HG03354 (cell line): ENCODE measurements around the gene ATRN.
"Not testable (repeated sequence)": the region's sequence is repeated elsewhere in the genome, so short reads cannot be mapped to it uniquely, and the experiment has no call there.

Experiments
- ATAC-seq: cut with Tn5 transposase; IDR thresholded peaks from one replicate; pipeline ENCODE4 v1.9.1; 2021; ENCODE audit warnings: mild to moderate bottlenecking; ENCODE audit not compliant: unreplicated experiment, poor library complexity, severe bottlenecking

Gene ATRN

GRCh38 chr20:3613821-3614440 lies 143.1 kb downstream of the ATRN start:
- ATAC-seq: no peak

DNA sequence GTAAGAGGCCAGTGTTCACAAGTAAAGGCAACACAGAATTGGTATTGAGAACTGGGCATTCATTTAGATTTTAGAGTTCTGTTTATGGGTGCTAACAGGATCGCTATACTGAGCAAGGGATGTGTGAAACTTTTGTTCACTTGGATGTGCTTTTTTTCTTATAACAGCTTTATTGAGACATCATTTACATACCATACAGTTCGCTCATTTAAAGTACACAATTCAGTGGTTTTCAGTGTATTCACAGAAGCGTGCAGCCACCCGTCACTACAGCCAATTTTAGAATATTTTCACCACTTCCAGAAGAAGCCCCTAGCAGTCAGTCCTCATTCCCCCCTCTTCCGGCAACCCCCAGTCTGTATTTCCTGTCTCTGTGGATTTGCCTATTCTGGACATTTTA lies 143.6 kb downstream of the ATRN start:
- ATAC-seq: no peak

DNA sequence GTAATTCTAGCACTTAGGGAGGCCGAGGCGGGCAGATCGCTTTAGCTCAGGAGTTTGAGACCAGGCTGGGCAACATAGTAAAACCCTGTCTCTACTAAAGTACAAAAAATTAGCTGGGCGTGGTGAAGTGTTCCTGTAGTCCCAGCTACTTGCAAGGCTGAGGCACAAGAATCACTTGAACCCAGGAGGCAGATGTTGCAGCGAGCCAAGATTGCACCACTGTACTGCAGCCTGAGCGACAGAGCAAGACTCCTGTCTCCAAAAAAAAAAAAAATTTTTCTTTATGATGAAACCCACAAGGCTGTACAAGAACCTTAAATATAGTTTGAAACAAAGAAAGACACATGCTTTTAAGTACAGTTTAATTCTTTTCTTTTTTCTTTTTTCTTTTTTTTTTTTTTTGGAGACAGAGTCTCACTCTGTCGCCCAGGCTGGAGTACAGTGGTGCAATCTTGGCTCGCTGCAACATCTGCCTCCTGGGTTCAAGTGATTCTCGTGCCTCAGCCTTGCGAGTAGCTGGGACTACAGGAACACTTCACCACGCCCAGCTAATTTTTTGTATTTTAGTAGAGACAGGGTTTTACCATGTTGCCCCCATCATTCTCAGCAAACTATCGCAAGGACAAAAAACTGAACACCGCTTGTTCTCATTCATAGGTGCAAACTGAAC lies 144.5 kb downstream of the ATRN start:
- ATAC-seq: not testable (repeated sequence)

GRCh38 chr20:3616250-3616649 lies 145.4 kb downstream of the ATRN start:
- no peak for ATAC-seq

GRCh38 chr20:3621111-3621510 lies 150.3 kb downstream of the ATRN start:
- ATAC-seq: no peak

DNA sequence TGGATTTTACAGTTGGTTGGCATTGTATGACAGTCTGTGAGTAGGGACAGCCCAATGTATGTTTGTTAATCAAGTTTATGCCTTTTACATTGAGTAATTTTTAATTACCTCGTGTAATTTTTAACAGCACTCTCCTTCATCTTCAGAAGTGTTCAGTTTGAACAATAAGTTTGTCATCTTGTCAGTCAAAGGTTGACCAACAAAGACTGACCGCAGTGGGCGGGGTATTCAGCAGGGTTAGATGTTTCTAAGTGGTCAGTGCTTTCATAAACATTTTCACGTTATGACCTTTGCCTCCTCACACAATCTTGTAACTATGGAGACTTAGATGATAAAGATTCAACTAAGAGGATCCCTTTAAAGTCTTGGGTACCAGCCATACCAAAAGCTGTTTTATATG lies 151.6 kb downstream of the ATRN start:
- no peak for ATAC-seq

DNA sequence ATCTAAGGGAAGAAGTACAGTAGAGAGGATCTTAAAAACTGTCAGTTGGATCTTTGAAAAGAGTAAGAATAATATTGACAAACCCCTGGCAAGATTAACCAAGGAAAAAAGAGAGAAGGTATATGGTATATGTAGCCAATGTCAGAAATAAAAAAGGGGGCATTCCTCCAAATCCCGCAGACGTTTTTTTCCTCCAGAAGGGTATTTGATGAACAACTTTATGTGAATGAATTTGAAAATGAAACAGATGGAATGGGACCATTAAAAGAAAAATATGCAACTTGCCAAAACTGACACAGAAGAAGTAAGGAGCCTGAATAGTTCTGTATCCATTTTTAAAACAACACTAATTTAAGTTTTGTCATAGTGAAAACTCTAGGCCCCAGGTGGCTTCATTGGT lies 156.7 kb downstream of the ATRN start:
- no peak for ATAC-seq

- no peak for ATAC-seq
Measured at GRCh38 chr20:3628502-3629314, 157.9 kb downstream of the ATRN start.

- no peak for ATAC-seq
Measured at GRCh38 chr20:3629893-3630292, 159.1 kb downstream of the ATRN start.

- ATAC-seq: no peak
Measured at GRCh38 chr20:3630429-3630828, 159.6 kb downstream of the ATRN start.

DNA sequence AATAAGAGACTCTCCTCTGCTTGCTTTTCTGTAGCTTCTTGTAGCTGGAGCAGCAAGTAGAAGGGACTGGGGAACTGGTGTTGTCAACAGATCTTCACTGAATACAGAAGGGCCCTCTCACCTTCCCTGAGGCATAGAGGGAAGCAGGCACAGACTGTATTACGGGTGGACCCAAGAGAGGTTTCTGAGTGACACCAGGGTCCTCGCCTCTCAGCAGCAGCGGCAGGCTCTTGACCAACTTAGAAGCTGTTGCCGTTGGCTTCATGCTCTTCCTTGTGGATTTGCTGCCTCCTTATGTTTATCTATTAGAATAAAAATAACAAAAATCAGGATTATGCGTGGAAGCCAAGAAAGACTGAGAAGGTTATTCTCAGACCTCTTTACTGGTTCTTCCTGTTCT lies 160.7 kb downstream of the ATRN start:
- no peak for ATAC-seq

DNA sequence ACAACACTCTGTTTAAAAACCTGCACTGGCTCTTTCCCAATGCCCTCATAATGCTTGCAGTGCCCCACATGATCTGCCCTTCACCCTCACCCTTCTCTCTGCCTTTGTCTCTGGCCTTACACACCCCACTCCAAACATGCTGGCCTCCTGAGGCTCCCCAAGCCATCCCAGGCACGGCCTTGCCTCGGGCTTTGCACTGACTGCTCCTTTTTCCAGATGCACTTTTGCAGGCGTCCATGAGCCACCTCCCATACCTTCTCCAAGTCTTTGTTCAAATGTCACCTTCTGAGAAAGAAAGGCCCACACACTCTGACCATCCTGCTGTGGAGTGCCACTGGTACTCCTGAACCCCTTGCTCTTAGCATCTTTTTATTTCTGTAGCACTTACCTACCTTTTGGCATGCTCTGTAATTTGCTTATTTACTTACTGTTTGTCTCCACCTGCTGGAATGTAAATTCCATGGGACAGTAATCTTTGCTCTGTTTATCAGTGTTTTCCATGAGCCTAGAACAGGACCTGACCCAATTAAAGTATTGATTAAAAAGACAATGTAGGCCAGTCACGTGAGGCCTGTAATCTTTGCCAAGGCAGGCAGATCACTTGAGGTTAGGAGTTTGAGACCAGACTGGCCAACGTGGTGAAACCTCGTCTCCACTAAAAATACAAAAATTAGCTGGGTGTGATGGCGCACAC lies 161.6 kb downstream of the ATRN start:
- ATAC-seq: no peak

DNA sequence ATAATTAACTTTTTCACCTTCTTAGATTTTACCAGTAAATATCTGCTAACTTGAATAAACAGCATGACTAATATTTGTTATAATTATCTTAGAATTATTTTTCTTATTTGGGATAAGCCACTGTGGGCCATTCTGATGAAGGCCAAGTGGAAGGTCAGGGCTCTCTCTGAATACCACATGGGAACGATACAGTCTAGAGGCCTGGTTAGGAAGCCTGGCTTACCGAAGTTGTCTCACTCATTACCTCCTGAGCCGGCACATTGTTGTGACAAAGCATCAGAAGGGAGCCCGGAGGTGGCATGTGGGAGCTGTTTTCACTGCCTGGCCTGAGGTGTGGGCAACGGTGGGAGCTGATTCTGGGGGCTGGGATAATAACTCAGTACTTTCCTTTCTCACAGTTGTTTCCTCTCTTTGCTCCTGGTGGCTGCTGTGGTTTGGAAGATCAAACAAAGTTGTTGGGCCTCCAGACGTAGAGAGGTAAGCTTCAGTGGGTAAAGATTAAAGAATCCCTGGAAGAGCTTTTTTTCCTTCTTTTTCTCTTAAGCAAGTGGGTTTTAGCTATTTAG lies 163.2 kb downstream of the ATRN start:
- ATAC-seq: no peak

- no peak for ATAC-seq
Measured at GRCh38 chr20:3635346-3635745, 164.5 kb downstream of the ATRN start.

GRCh38 chr20:3640259-3640658 lies 169.4 kb downstream of the ATRN start:
- ATAC-seq: no peak

GRCh38 chr20:3645309-3646066 lies 174.7 kb downstream of the ATRN start:
- ATAC-seq: no peak

- ATAC-seq: no peak
Measured at GRCh38 chr20:3646067-3646440, 175.2 kb downstream of the ATRN start.

DNA sequence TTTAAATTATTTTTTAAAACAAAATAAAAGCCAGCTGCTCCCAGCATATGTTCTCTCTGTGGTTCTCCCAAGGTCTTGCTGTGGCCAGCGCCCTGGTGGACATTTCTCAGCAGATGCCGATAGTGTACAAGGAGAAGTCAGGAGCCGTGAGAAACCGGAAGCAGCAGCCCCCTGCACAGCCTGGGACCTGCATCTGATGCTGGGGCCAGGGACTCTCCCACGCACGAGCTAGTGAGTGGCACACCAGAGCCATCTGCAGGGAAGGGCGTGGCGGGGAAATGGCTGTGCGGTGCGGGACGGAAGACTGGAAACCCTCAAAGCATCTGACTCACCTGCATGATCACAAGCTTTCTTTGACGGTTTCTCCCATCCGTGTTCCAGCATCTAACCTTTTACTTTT lies 175.8 kb downstream of the ATRN start:
- ATAC-seq: no peak

GRCh38 chr20:3647473-3647872 lies 176.7 kb downstream of the ATRN start:
- ATAC-seq: no peak
